Measurements from ENCODE around the gene UQCRC1. TPM values are rescaled to one million over a fixed set of nuclear protein-coding genes. Genes with fewer than 3 reads are reported as not detected.

The UQCRC1 gene
- total RNA-seq, 1 donor from 2014 or later, result 190 TPM

DNA sequence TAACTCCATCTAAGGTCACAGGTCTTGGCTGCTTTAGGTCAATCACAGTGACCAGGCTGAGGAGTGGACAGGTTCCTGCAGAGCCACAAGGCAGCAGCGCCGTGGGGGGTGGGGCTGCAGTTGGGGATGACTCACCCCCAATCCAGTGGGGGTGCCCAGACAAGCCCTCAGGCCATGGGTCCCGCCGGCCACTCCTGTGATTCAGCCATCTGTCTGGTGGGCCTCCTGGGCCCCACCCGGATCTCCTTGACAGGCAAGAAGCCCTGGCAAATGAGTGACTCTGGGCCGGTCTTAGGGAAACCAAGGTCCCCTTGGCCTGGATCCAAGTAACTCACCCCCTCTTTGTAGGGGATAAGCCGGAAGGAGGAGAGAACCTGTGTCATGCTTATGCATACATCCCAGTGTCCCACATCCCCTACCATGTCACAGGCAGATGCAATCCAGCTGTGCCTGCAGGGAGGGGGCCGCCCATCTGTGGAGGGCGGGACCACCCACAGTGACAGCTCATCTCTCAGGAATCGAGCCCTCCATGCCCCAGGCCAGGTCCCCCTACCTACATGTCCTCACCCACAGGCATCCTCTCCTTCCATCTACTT is 13.8 kb downstream of the UQCRC1 start:
- H4K20me1 ChIP-seq (ENCODE audit: insufficient read depth, low read length), result peaks cover 25% of the 10 kb centered on the region
- DNase-seq (ENCODE audit: low read depth) (peak; percentile 77), FAIRE-seq (peak; percentile 63)
- Mint-ChIP-seq H3K4me3 (ENCODE audit: unreplicated experiment) (no peak overlapping the region), H3K27me3 (ENCODE audit: low read depth, unreplicated experiment) (peaks cover 2% of the 10 kb centered on the region), H3K36me3 (ENCODE audit: low read depth, unreplicated experiment) (peaks cover 27% of the 10 kb centered on the region), H3K27ac (ENCODE audit: unreplicated experiment) (peak overlapping the region; percentile 89), H3K4me1 (ENCODE audit: low read depth, unreplicated experiment) (peaks cover 44% of the 10 kb centered on the region), H3K9me3 (ENCODE audit: unreplicated experiment) (peaks cover 2% of the 10 kb centered on the region)
- peaks cover 13% of the 10 kb centered on the region for H3K36me3 ChIP-seq (ENCODE audit: insufficient read depth, low read length)
- H3K9me3 ChIP-seq (ENCODE audit: insufficient read depth, low read depth, low read length), result no peaks in the 10 kb centered on the region
- no peaks in the 10 kb centered on the region for H3K27me3 ChIP-seq (ENCODE audit: insufficient read depth, low read length)
- H2AFZ ChIP-seq (ENCODE audit: low read depth, low read length), result no peak overlapping the region
- peak overlapping the region; percentile 89 for H3K4me2 ChIP-seq (ENCODE audit: low read length)
- peak overlapping the region; percentile 58 for H3K4me3 ChIP-seq (ENCODE audit: insufficient read depth, low read depth, low read length)
- H3K79me2 ChIP-seq (ENCODE audit: insufficient read depth, low read length), result peaks cover 46% of the 10 kb centered on the region
- TF ChIP-seq, protein P1, sequence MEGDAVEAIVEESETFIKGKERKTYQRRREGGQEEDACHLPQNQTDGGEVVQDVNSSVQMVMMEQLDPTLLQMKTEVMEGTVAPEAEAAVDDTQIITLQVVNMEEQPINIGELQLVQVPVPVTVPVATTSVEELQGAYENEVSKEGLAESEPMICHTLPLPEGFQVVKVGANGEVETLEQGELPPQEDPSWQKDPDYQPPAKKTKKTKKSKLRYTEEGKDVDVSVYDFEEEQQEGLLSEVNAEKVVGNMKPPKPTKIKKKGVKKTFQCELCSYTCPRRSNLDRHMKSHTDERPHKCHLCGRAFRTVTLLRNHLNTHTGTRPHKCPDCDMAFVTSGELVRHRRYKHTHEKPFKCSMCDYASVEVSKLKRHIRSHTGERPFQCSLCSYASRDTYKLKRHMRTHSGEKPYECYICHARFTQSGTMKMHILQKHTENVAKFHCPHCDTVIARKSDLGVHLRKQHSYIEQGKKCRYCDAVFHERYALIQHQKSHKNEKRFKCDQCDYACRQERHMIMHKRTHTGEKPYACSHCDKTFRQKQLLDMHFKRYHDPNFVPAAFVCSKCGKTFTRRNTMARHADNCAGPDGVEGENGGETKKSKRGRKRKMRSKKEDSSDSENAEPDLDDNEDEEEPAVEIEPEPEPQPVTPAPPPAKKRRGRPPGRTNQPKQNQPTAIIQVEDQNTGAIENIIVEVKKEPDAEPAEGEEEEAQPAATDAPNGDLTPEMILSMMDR (IDR thresholded peaks at IDR 0.05; ENCODE audit: insufficient read depth, low read depth, low read length), result no peak
- TF ChIP-seq EZH2 (IDR thresholded peaks at IDR 0.05; ENCODE audit: insufficient read depth, low read length), result no peak
- peaks cover 75% of the 10 kb centered on the region for H3K4me1 ChIP-seq (ENCODE audit: insufficient read depth, low read length)
- H3K27ac ChIP-seq (ENCODE audit: low read depth, low read length), result peak overlapping the region; percentile 92
- H3K9ac ChIP-seq (ENCODE audit: low read length), result peak overlapping the region; percentile 86

DNA sequence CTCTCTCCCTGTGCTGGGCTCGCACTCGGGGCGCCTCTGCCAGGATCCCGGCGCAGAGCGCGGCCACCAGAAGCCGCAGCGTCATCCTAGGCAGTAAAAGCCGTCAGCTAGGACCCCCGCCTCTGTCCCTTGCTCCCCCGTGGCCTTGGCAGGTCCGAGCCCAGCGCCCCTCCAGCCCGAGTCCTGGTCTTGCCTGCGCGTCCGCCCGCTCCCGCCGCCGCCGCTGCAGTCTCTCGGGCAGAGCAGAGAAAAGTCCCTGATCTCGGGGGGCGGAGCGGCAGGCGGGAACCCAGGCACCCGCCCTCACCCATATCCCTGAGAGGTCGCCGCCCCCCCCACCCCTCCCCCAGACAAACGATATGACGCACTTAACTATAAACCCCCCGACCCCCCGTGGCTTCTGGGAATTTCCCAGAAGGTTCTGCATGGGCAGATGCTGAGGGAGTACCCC is 14.3 kb downstream of the UQCRC1 start, which contains the start of gene COL7A1:
Gene COL7A1 (minus strand): TSS at position 255 of the 451 bp plus-strand sequence. CDS start 170 bp downstream, at position 85.
- FAIRE-seq, result no peak
- TF ChIP-seq, protein P1 (IDR thresholded peaks at IDR 0.05; ENCODE audit: insufficient read depth, low read depth, low read length), result no peak
- TF ChIP-seq EZH2 (IDR thresholded peaks at IDR 0.05; ENCODE audit: insufficient read depth, low read length), result no peak
- H2AFZ ChIP-seq (ENCODE audit: low read depth, low read length), result peak within 1 kb of the TSS; percentile 58
- peak within 1 kb of the TSS; percentile 34 for H3K4me3 Mint-ChIP-seq (ENCODE audit: unreplicated experiment)
- peaks cover 8% of the 10 kb centered on the region for H3K36me3 ChIP-seq (ENCODE audit: insufficient read depth, low read length)
- H3K27me3 ChIP-seq (ENCODE audit: insufficient read depth, low read length), result no peaks in the 10 kb centered on the region
- peak within 1 kb of the TSS; percentile 89 for H3K27ac Mint-ChIP-seq (ENCODE audit: unreplicated experiment)
- H3K4me2 ChIP-seq (ENCODE audit: low read length), result peak within 1 kb of the TSS; percentile 89
- peaks cover 2% of the 10 kb centered on the region for H3K27me3 Mint-ChIP-seq (ENCODE audit: low read depth, unreplicated experiment)
- H3K36me3 Mint-ChIP-seq (ENCODE audit: low read depth, unreplicated experiment), result peaks cover 28% of the 10 kb centered on the region
- no peak for DNase-seq (ENCODE audit: low read depth)
- peaks cover 74% of the 10 kb centered on the region for H3K4me1 ChIP-seq (ENCODE audit: insufficient read depth, low read length)
- H3K9me3 ChIP-seq (ENCODE audit: insufficient read depth, low read depth, low read length), result no peaks in the 10 kb centered on the region
- peak within 1 kb of the TSS; percentile 58 for H3K4me3 ChIP-seq (ENCODE audit: insufficient read depth, low read depth, low read length)
- peaks cover 44% of the 10 kb centered on the region for H3K4me1 Mint-ChIP-seq (ENCODE audit: low read depth, unreplicated experiment)
- peaks cover 2% of the 10 kb centered on the region for H3K9me3 Mint-ChIP-seq (ENCODE audit: unreplicated experiment)
- H4K20me1 ChIP-seq (ENCODE audit: insufficient read depth, low read length), result peaks cover 30% of the 10 kb centered on the region
- peak within 1 kb of the TSS; percentile 92 for H3K27ac ChIP-seq (ENCODE audit: low read depth, low read length)
- peaks cover 47% of the 10 kb centered on the region for H3K79me2 ChIP-seq (ENCODE audit: insufficient read depth, low read length)
- peak within 1 kb of the TSS; percentile 86 for H3K9ac ChIP-seq (ENCODE audit: low read length)

Measured in astrocyte (in vitro differentiated cells and primary cell).